Spleen (tissue), 11 donors: Measurements from ENCODE around the gene LRP1. TPM values are rescaled to one million over a fixed set of nuclear protein-coding genes. Genes with fewer than 3 reads are reported as not detected.

ENCODE experiments used
- DNase-seq: peaks from one replicate; pipeline ENCODE4 v3.0.0-alpha.2; 2020
- H3K27ac ChIP-seq, 8 donors: fragments of 200-600 bp; sonication (generic) in 7 of 8; 1 replicate in 4 of 8; 2 replicates in 4 of 8; pipeline versions ENCODE4 v1.5.0 to v1.8.0; 2016 to 2021; ENCODE audit warnings: inconsistent platforms in 4 of 8, mild to moderate bottlenecking in 4 of 8, moderate library complexity in 1 of 8
- H3K27me3 ChIP-seq, 7 donors: fragments of 200-600 bp; sonication (generic) in 6 of 7; replicated peaks in 1 of 7; 1 replicate in 4 of 7; 2 replicates in 3 of 7; pipeline versions ENCODE4 v1.5.0 to v1.8.0; 2016 to 2021; ENCODE audit warnings: inconsistent platforms in 3 of 7, mild to moderate bottlenecking in 1 of 7
- H3K36me3 ChIP-seq, 6 donors: fragments of 200-600 bp; sonication (generic) in 5 of 6; 1 replicate in 4 of 6; 2 replicates in 2 of 6; pipeline versions ENCODE4 v1.5.0 to v1.8.0; 2016 to 2021; ENCODE audit warnings: inconsistent platforms in 2 of 6
- H3K4me1 ChIP-seq, 6 donors: fragments of 200-600 bp; sonication (generic) in 5 of 6; 1 replicate in 3 of 6; 2 replicates in 3 of 6; pipeline versions ENCODE4 v1.5.0 to v1.8.0; 2016 to 2021; ENCODE audit warnings: inconsistent platforms in 3 of 6
- H3K4me3 ChIP-seq, 8 donors: fragments of 200-600 bp; sonication (generic) in 7 of 8; 1 replicate in 4 of 8; 2 replicates in 4 of 8; pipeline versions ENCODE4 v1.5.0 to v1.8.0; 2016 to 2021; ENCODE audit warnings: inconsistent platforms in 4 of 8, mild to moderate bottlenecking in 4 of 8, moderate library complexity in 2 of 8
- H3K9me3 ChIP-seq, 8 donors: fragments of 200-600 bp; sonication (generic) in 7 of 8; 1 replicate in 4 of 8; 2 replicates in 4 of 8; pipeline versions ENCODE4 v1.5.0 to v1.8.0; 2016 to 2021; ENCODE audit warnings: inconsistent platforms in 4 of 8
- POLR2A ChIP-seq, 3 donors: fragments of 450-650 bp; IDR thresholded peaks; one replicate each; pipeline ENCODE4 v1.5.1; 2017; ENCODE audit warnings: antibody characterized with exemption in 3 of 3, mild to moderate bottlenecking in 1 of 3
- POLR2AphosphoS5 ChIP-seq, 3 donors: sonication (generic); formaldehyde crosslinking; IDR thresholded peaks; one replicate each; pipeline ENCODE4 v1.5.1; 2017; ENCODE audit warnings: antibody characterized with exemption in 3 of 3
- WGBS, 5 donors: extraction: QIAGEN DNeasy Blood & Tissue Kit in 3 of 5; methylation state at CpG; one replicate each; pipeline versions ENCODE4 v1.1.5 to v1.1.7; 2013 to 2018; 5-methylcytosine and 5-hydroxymethylcytosine counted together
- intact Hi-C: fragments of 100-400 bp; cut with DNase I; formaldehyde crosslinking; loops from one replicate; pipeline ENCODE4 v1.15.0; 2023; ENCODE audit warnings: low total_unique reads
- polyA plus RNA-seq, 3 donors: library from polyadenylated mRNA; stranded (reverse); fragments of 200-250 nt; gene quantifications; one replicate each; pipeline ENCODE4 v1.2.1, GENCODE V29; 2013
- total RNA-seq, 7 donors: library from RNA; depleted of rRNA in 3 of 7; stranded (reverse); fragments of >200 nt in 3 of 7; fragmentation: NEBNext Ultra II Directional in 4 of 7; extraction: Animal tissue kit (Norgen Biotek cat#: 25700) in 4 of 7; gene quantifications; one replicate each; pipeline versions ENCODE4 v1.1.0 to v1.2.1, GENCODE V29; 2016 to 2021
- TF ChIP-seq, protein P1 (sequence below), 11 experiments: fragments of 200-600 bp in 7 of 11; fragments of 450-650 bp in 4 of 11; sonication (generic) in 4 of 11; IDR thresholded peaks in 8 of 11; conservative IDR thresholded peaks in 3 of 11; 1 replicate in 7 of 11; 2 replicates in 4 of 11; pipeline versions ENCODE4 v1.4.0 to v1.8.0; 2016 to 2021; ENCODE audit warnings: antibody characterized with exemption in 11 of 11, inconsistent platforms in 4 of 11, mild to moderate bottlenecking in 1 of 11
- donor health status: healthy with polysubstance abuse.
- donor health status: DM: no; HTN: no; CAD: no; lungs with moderate emphysema.
- donor health status: DM: no; HTN: no; CAD: no.
- donor health status: Bipolar disorder and iron deficiency.
- donor health status: healthy.
- donor health status: DM: no; HTN: no; CAD: no.
- donor health status: DM: yes; HTN: yes; CAD: no.

Gene LRP1
- total and polyA plus RNA-seq, 10 donors, result 8.9 to 216 (median 159) TPM

DNA sequence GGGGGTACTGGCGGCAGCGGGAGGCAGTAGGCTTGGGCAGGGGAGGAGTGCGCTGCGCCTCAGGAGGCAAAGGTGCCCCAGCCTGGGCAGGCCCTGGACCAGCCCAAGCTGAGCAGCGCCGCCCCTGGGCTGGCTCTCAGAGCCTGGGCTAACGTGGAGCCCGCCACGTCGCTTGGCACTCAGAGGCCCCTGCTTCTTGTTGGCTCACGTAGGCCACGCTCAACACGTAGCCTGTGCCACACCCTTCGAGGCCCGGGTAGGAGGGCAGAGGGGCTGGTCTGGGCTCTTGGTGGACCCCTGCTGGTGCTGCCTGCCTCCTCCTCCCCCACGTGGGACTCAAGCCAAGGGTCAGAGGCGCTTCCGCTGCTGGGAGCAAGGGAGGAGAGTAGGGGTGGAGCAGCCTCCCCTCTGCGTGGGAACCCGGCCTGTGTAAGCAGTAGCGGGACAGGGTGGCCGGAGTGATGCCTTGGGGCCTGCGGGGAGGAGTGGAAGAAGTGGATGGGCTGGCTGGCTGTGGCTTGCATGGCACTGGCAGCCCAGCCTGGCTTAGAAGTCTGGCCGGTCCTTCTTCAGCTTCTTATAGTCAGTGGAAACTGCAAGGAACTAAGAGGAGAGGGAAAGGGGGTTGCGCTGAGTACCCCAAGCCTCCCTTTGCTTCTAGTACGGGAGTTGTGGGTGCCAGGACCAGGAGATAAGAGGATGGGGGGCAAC is 106.9 kb downstream of the LRP1 start:
- intact Hi-C loops, result no loop called here
- WGBS, 5 donors, result 62 to 79% (median 72%) methylated on average over 20 to 26 of the region's 26 CpGs
- Histone ChIP-seq H3K36me3 (peaks cover 0 to 48% (median 32%) of the 10 kb centered on the region in 6 donors), H3K4me3 (peak overlapping the region in 4 of 8 donors; percentile 31 to 61 (median 37)), H3K27me3 (peaks cover 0 to 52% (median 41%) of the 10 kb centered on the region in 7 donors), H3K9me3 (no peaks in the 10 kb centered on the region), H3K4me1 (peaks cover 48 to 100% (median 87%) of the 10 kb centered on the region in 6 donors), H3K27ac (peak overlapping the region; percentile 48 to 88 (median 78))
- TF ChIP-seq POLR2AphosphoS5 (IDR thresholded peaks at IDR 0.05), result peak; percentile 76 to 88 (median 82)
- TF ChIP-seq, protein P1, sequence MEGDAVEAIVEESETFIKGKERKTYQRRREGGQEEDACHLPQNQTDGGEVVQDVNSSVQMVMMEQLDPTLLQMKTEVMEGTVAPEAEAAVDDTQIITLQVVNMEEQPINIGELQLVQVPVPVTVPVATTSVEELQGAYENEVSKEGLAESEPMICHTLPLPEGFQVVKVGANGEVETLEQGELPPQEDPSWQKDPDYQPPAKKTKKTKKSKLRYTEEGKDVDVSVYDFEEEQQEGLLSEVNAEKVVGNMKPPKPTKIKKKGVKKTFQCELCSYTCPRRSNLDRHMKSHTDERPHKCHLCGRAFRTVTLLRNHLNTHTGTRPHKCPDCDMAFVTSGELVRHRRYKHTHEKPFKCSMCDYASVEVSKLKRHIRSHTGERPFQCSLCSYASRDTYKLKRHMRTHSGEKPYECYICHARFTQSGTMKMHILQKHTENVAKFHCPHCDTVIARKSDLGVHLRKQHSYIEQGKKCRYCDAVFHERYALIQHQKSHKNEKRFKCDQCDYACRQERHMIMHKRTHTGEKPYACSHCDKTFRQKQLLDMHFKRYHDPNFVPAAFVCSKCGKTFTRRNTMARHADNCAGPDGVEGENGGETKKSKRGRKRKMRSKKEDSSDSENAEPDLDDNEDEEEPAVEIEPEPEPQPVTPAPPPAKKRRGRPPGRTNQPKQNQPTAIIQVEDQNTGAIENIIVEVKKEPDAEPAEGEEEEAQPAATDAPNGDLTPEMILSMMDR (IDR thresholded peaks at IDR 0.05 in 8 of 11, conservative IDR thresholded peaks at IDR 0.05 in 3 of 11), result no peak
- no peak for TF ChIP-seq POLR2A (IDR thresholded peaks at IDR 0.05)
- DNase-seq, result peak; percentile 86

GRCh38 chr12:57235728-57236131 is 107.4 kb downstream of the LRP1 start:
- intact Hi-C loops, result no loop called here
- TF ChIP-seq, protein P1 (IDR thresholded peaks at IDR 0.05 in 8 of 11, conservative IDR thresholded peaks at IDR 0.05 in 3 of 11), result no peak
- TF ChIP-seq POLR2A (IDR thresholded peaks at IDR 0.05) (no peak), POLR2AphosphoS5 (IDR thresholded peaks at IDR 0.05) (no peak)
- peaks cover 0 to 48% (median 32%) of the 10 kb centered on the region in 6 donors for H3K36me3 ChIP-seq
- peaks cover 46 to 100% (median 87%) of the 10 kb centered on the region in 6 donors for H3K4me1 ChIP-seq
- H3K27me3 ChIP-seq, result peaks cover 0 to 57% (median 46%) of the 10 kb centered on the region in 7 donors
- peak overlapping the region in 7 of 8 donors; percentile 67 to 88 (median 78) for H3K27ac ChIP-seq
- peak; percentile 63 for DNase-seq
- H3K4me3 ChIP-seq, result peak overlapping the region in 6 of 8 donors; percentile 31 to 61 (median 34)
- no peaks in the 10 kb centered on the region for H3K9me3 ChIP-seq
- 53 to 76% (median 56%) methylated on average over 7 to 8 of the region's 8 CpGs for WGBS, 5 donors

GRCh38 chr12:57236201-57236924 is 108.1 kb downstream of the LRP1 start:
- peaks cover 46 to 100% (median 87%) of the 10 kb centered on the region in 6 donors for H3K4me1 ChIP-seq
- WGBS, 5 donors, result 8 to 22% (median 14%) methylated on average over 18 to 40 of the region's 40 CpGs
- H3K9me3 ChIP-seq, result no peaks in the 10 kb centered on the region
- H3K4me3 ChIP-seq, result peak overlapping the region in 7 of 8 donors; percentile 28 to 61 (median 33)
- peaks cover 0 to 44% (median 30%) of the 10 kb centered on the region in 6 donors for H3K36me3 ChIP-seq
- peak overlapping the region in 7 of 8 donors; percentile 27 to 88 (median 78) for H3K27ac ChIP-seq
- intact Hi-C loops, result no loop called here
- TF ChIP-seq, protein P1 (IDR thresholded peaks at IDR 0.05 in 8 of 11, conservative IDR thresholded peaks at IDR 0.05 in 3 of 11), result no peak
- peak in 1 of 3 donors; percentile 67 for TF ChIP-seq POLR2AphosphoS5 (IDR thresholded peaks at IDR 0.05)
- H3K27me3 ChIP-seq, result peaks cover 0 to 64% (median 53%) of the 10 kb centered on the region in 7 donors
- DNase-seq, result peak; percentile 84
